ENCODE measurements around the gene VSIG1.

VSIG1 gene

DNA sequence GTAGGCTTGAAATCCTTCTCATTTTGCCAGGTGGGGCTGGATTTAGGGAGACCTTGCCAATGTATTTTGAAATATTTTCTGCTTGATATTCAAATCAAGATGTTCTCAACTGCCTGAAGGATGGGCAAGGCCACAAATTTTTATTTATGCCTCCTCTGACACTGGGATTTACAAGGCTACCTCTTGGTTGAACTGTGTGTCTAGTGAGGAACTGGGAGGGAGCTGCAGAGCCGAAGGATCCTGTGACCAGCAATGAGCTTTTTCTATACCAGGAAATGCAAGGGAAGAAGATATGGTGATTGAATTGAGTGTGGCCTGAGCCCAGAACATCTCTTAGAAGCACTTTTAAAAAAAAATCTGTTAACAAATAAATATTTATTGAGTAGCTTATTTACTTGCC lies 14.9 kb downstream of the VSIG1 start:
- DNase-seq (ENCODE audit: low read depth): no peak
- no peak overlapping the region for H3K4me3 ChIP-seq (ENCODE audit: control insufficient read depth, low read depth, low read length)
- TF ChIP-seq, protein P1, sequence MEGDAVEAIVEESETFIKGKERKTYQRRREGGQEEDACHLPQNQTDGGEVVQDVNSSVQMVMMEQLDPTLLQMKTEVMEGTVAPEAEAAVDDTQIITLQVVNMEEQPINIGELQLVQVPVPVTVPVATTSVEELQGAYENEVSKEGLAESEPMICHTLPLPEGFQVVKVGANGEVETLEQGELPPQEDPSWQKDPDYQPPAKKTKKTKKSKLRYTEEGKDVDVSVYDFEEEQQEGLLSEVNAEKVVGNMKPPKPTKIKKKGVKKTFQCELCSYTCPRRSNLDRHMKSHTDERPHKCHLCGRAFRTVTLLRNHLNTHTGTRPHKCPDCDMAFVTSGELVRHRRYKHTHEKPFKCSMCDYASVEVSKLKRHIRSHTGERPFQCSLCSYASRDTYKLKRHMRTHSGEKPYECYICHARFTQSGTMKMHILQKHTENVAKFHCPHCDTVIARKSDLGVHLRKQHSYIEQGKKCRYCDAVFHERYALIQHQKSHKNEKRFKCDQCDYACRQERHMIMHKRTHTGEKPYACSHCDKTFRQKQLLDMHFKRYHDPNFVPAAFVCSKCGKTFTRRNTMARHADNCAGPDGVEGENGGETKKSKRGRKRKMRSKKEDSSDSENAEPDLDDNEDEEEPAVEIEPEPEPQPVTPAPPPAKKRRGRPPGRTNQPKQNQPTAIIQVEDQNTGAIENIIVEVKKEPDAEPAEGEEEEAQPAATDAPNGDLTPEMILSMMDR (conservative IDR thresholded peaks at IDR 0.05; ENCODE audit: control insufficient read depth, insufficient read depth, low read depth, low read length): no peak

- no peak for DNase-seq (ENCODE audit: low read depth)
- H3K4me3 ChIP-seq (ENCODE audit: control insufficient read depth, low read depth, low read length): no peak overlapping the region
- TF ChIP-seq, protein P1 (conservative IDR thresholded peaks at IDR 0.05; ENCODE audit: control insufficient read depth, insufficient read depth, low read depth, low read length): no peak
Observed at GRCh38 chrX:108064001-108064400, 19.1 kb downstream of the VSIG1 start.

- H3K4me3 ChIP-seq (ENCODE audit: control insufficient read depth, low read depth, low read length): no peak overlapping the region
- TF ChIP-seq, protein P1 (conservative IDR thresholded peaks at IDR 0.05; ENCODE audit: control insufficient read depth, insufficient read depth, low read depth, low read length): no peak
- DNase-seq (ENCODE audit: low read depth): no peak
Observed at GRCh38 chrX:108064613-108065012, 19.7 kb downstream of the VSIG1 start.

DNA sequence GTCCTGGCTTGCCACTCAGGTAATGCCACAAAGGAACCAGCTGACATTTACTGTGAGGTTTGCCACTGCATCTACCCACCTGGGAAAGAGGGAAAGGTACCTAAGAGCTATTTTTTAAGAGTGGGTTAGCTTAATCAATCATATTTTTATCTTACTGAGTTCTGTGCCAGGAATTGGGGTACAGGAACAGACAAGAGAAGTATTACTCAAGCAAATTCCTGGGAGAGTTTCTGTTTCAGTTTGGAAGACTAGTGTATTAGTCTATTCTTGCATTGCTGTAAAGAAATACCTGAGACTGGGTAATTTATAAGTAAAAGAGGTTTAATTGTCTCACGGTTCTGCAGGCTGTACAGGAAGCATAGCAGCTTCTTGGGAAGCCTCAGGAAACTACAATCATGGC lies 23.3 kb downstream of the VSIG1 start:
- no peak for DNase-seq (ENCODE audit: low read depth)
- TF ChIP-seq, protein P1 (conservative IDR thresholded peaks at IDR 0.05; ENCODE audit: control insufficient read depth, insufficient read depth, low read depth, low read length): no peak
- H3K4me3 ChIP-seq (ENCODE audit: control insufficient read depth, low read depth, low read length): no peak overlapping the region

DNA sequence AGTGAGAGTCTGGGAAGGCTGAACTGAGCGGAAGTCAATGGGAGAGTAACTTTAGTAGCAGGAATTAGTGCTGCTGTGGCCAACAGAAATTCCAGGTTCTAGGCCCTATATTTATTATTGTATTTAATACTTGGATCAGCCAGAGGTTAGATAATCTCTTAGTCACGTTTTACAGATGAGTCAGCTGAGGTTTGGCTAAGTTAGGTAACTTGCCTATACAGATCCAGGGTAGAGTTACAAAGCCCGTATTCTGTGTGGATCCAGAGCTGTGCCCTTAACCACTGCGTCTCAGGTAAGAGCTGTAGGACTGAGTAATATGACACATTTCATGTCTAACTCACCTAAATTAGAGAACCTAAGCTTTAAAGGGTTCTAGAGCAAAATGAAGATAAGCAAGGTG lies 26.0 kb downstream of the VSIG1 start:
- H3K4me3 ChIP-seq (ENCODE audit: control insufficient read depth, low read depth, low read length): no peak overlapping the region
- DNase-seq (ENCODE audit: low read depth): peak; percentile 75
- TF ChIP-seq, protein P1 (conservative IDR thresholded peaks at IDR 0.05; ENCODE audit: control insufficient read depth, insufficient read depth, low read depth, low read length): no peak

DNA sequence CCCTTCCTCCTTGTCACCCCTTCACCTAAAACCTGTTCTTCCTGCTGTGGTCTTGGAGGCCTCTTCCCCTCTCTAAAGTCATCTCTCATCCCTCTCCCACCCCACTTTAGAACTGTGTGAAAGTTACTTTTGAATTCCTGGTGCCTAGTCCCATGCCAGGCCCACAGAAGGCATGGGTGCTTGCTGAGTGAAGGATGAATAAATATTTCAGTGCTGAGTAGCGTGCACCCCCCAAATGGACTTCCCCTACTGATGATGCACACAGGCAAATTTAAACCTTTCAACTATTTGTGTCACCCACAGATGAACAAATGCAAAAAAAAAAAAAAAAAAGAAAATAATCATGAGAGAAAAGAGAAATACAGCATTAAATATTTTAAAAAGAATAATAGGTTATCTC lies 26.7 kb downstream of the VSIG1 start:
- TF ChIP-seq, protein P1 (conservative IDR thresholded peaks at IDR 0.05; ENCODE audit: control insufficient read depth, insufficient read depth, low read depth, low read length): no peak
- H3K4me3 ChIP-seq (ENCODE audit: control insufficient read depth, low read depth, low read length): no peak overlapping the region
- DNase-seq (ENCODE audit: low read depth): no peak

- TF ChIP-seq, protein P1 (conservative IDR thresholded peaks at IDR 0.05; ENCODE audit: control insufficient read depth, insufficient read depth, low read depth, low read length): no peak
- H3K4me3 ChIP-seq (ENCODE audit: control insufficient read depth, low read depth, low read length): no peak overlapping the region
- peak; percentile 34 for DNase-seq (ENCODE audit: low read depth)
Observed at GRCh38 chrX:108072746-108073145, 27.9 kb downstream of the VSIG1 start.
